ENCODE measurements around the gene MED15.

- TF ChIP-seq CTCF (conservative IDR thresholded peaks at IDR 0.05), result no peak
- no peak for TF ChIP-seq EZH2 (IDR thresholded peaks at IDR 0.05; ENCODE audit: low read depth)
Observed at GRCh38 chr22:20628081-20628939, 120.9 kb downstream of the MED15 start.

Data from PC-9 (cell line).